HG03469 (cell line): ENCODE data around the gene TNPO1.

Experiments
- ATAC-seq: cut with Tn5 transposase; IDR thresholded peaks from one replicate; pipeline ENCODE4 v1.9.1; 2021; ENCODE audit warnings: mild to moderate bottlenecking, moderate library complexity, moderate number of reproducible peaks; ENCODE audit not compliant: unreplicated experiment

Gene TNPO1

DNA sequence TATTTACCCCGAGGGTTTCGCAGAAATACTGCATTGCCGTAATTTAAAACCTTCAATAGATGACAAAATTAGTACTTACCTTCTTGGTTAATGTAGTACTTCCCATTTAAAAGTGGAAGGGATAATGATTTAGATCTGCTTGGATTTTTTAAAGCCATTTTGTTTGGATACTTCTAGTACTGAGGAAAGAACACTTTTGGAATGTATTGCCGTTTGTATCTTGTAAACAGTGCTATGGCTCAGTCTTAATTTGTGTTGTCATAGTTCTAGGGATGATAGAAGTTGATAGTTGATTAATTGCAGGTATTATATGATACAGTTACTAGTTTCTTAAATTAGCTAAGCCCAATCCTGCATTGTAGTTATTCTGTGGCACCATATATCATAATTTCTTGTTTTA, 33.1 kb downstream of the TNPO1 start:
- ATAC-seq, result no peak

DNA sequence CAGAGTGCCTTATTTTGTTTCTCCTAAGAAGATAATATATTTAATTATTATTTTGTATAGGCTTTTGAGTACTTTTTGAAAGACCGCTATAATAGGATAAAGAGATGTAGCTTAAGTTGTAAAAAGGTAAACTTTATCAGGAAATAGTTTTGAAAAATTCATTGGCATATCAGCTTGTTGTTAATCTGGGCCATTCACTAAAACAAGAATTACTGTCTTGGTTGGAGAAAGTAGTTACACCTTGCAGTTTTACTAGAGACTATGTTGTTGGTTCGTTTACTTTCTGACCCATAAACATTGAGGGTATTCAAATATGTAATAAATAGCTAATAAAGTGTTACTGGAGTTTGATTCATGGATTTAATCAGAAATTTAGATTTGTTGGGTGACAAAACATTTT, 33.7 kb downstream of the TNPO1 start:
- no peak for ATAC-seq

DNA sequence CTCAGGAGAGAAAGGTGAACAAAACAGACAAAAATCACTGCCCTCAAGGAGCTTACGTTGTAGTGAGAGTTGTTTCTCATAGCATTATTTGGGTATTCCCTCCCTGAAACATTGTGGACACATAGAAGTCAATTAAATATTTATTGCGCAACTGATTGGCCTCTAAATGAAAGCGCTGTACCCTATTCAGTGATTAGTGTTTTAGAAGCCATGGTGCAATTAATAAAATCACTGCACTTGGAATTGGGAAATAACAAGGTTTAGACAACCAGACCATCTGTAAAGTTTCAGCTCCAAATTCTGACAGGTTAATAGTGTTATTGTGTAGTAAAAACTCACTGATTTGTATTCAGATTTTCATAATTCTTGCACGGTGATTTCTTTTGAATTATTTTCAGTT, 35.9 kb downstream of the TNPO1 start:
- no peak for ATAC-seq

DNA sequence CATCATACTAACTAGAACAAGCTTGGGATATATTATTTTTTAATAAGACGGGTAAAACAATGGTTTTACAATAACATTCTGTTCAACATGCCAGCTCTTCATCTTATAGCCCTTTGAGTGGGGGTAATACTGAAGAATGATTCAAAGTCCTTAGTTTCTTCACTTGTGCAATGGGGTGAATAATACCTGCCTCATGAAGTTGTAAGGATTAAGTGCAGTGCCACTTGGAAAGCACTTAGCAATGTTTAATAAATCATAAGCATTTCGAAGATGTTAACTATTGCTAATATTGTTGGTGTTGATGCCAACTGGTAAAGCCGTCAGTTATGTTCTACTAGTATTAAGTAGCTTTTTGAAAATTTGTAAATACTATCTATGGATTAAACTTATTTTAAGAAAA, 38.0 kb downstream of the TNPO1 start:
- no peak for ATAC-seq

DNA sequence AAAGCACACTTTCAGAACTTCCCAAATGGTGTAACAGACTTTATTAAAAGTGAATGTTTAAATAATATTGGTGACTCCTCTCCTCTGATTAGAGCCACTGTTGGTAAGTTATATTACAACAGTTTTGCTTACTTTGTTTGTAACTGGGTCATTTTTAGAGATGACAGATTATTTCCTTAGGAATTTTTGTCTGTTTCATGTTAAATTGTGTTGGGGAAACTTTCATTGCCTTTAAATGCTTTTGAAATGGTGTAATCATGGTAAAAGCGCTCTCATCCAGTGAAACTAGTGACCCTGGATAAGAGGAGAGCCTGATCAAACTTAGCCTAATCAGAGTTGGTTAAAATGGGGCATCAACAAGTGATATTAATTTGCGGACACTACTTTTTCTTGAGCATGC, 39.4 kb downstream of the TNPO1 start:
- no peak for ATAC-seq

DNA sequence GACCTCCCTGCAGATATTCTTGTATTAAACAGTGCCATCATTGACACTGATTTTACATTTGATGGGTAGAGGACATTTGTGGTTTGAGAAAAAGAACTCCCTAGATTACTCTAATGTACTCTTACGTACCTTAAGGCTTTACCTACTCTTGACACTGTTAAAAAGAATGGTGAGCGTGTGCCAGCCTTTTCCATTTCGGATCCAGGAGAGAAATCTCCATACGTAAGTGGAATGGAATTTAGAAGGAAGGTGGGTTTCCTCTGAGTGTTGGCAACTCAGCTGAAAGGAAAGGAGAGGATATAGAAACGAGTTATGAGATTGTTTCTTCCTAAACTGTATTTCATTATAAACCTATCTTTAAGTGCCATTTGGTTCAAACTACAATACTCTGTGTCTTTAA, 40.9 kb downstream of the TNPO1 start:
- ATAC-seq, result no peak

DNA sequence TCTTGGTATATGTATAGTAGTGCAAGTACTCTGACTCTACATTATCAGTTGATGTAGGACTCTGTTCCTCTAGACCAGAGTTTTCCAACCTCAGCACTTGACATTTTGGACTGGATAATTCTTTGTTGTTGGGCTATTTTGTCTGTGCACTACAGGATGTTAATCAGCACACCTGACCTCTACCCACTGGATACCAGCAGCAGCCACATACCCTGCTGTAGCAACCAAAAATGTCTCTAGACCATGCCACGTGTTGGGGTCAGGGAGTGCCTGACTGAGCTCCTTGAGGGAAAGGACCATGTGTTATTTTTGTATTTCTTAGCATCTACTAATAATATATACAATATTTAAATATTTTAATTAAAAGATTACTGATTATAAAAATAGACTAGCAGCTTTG, 42.7 kb downstream of the TNPO1 start:
- no peak for ATAC-seq

DNA sequence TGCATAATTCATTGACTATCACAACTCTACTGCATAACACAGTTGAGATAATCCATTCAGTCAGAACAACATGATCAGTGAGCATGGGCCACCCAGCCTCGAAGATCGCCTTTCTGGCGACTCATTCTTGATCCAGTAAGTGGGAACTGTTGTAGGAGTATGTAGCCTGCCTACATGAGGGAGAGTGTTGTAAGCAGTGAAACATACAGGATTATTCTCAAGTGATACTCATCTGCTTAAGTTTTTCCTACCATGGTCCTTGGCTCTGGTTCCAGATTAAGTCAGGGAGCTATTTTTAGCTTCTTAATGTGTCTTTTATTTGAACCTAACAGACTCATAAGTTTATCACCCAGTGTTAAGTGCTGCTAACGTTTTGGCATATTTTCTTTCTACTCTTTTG, 44.0 kb downstream of the TNPO1 start:
- no peak for ATAC-seq

DNA sequence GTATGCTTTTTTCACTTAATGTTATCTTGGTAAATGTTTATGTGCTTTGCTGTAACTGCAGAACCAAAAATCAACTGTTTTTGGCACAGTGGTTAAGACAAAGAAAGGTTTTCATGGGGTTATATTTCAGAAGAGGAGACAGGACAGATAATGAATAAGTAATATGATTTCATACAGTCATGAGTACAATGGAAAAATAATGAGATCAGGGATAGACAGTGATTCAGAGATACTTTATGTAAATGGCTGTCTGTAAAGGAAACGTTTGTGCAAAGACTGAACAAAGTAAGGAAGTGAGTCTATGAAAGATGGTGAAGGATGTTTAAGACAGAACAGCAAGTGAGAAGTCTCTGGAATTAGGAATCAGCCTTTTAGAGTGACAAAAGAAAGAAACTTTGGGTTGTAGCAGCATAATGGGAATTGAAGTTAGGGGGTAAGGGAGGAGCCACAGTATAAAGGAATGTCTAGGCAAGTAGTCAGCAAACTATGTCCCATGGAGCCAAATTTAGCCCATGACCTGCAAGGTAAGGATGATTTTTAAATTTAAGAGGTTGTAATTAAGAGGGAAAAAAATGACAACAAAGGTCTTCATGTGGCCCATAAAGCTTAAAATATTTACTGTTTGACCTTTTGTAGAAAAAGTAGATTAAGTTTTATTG, 55.0 kb downstream of the TNPO1 start:
- no peak for ATAC-seq

DNA sequence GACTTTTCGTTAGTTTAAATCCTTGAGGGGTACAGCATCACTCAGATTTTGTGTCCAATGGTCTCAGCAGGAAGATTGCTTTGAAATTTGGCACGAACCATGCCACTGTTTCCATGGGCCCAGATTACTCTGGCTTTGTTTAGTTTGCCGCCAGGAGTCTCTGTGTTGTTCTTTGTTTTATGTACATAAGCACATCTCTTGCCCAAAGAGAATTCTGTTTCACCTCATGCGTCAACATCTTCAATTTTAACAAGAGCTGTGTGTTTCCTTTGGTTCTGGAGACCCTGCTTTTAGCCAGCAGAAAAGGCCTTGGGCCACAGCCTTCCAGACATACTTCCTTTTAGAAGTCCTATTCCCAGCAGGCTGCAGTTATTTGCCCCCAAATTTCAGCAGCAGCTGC, 62.4 kb downstream of the TNPO1 start:
- no peak for ATAC-seq

DNA sequence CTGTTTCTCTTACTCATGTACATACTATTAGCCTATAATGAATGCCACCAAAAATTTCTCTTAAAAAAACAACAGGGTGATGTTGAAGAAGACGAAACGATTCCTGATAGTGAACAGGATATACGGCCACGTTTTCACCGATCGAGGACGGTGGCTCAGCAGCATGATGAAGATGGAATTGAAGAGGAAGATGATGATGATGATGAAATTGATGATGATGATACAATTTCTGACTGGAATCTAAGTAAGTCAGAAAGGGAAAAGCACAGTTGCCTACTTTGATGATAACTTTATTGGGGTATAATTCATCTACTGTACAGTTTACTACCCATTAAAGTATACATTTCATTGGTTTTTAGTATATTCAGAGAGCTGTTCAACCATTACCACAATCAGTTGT, 66.5 kb downstream of the TNPO1 start:
- ATAC-seq, result no peak

DNA sequence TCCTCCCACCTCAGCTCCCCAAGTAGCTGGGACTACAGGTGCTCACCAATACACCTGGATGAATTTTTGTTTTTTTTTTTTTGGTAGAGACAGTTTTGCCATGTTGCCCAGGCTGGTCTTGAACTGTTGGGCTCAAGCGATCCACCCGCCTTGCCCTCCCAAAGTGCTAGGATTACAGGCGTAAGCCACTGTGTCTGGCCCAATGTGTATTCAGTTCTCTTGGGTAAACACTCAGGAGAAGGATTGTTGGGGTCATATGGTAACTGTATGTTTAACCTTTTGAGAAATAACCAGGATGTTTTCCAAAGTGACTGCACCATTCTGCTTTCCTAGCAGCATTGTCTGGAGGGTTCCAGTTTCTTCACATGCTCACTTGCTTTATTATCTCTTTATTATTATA, 67.4 kb downstream of the TNPO1 start:
- no peak for ATAC-seq

DNA sequence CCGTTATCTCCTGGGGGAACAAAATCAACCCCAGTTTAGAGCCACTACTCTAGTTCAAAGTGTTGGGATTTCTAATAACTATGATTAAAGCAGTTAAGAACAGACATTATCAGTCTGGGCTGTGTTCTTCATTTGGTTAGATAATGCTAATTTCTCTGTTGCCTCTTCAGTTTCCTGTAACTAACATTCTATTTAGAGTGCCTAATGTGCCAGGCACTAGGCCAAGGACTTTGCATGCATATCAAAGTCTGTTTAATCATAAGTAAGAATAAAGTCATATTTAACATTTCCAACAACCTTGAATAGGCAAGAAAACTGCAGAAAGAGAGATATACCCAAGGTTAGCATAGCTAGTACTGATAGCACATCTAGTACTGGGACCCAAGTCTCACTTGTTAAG, 68.4 kb downstream of the TNPO1 start:
- no peak for ATAC-seq

DNA sequence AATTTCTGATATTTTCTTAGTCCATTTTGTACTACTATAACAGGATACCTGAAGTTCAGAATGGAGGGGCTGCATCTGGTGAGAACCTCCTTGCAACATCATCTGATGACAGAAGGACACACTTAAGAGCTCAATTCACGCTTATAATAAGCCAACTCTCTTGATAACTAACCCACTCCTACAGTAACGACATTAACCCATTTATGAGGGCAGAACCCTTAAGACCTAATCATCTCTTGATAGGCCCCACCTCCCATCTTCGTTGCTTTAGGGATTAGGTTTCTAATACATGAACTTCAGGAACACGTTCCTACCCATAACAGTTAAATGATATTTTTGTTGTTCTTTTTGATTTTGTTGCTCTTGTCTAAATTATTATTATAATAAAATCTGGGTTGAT, 69.4 kb downstream of the TNPO1 start:
- no peak for ATAC-seq

DNA sequence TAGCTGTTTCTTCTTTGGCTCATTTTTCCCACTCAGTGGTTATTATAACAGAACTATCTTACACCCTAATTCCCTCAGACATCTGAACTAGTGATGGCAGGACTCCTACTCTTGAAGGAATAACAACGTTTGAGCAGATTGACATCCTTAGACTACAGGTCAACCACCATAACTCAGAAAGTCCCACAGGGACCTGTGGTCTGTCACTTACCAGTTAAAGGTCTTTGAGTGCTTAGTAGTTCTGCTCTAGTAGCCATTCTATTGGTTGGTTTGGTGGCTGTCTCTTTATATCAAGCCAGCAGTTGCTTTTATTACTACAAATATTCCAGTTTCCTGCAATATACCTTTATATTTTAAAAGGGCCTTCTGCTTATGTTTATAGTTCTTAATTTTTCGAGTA, 72.1 kb downstream of the TNPO1 start:
- no peak for ATAC-seq

DNA sequence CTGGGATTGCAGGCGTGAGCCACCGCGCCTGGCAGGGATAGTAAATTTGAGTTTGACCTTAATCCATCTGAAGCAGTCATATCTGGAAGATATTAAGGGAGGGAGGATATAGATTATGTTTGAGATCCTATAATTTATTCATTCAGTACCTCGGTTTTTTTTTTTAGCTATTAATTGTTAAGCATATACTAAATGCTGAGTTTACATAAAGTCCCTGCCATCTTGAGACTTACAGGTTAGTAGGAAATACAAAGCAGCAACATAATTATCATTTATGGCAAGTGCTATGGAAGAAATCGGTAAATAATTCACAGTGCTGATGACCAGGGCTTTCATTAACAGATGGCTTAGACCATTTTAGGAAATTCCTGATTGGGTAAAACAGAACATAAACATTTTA, 72.9 kb downstream of the TNPO1 start:
- ATAC-seq, result no peak

DNA sequence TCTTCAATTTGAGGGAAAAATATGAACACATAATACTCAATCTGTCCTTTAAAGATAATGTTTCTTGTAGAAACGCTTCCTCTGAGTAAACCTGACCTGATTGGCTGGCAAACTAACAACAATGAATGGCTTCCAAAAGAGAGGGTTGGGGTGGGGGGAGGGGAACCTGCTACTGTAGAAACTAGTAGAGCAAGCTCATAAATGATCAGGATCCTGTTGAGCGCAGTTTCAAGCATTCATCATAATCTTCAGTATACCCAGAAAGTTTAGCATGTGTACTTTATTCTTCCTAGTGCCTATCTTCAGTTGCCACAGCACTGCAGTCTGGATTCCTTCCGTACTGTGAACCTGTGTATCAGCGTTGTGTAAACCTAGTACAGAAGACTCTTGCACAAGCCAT, 76.4 kb downstream of the TNPO1 start:
- ATAC-seq, result no peak

DNA sequence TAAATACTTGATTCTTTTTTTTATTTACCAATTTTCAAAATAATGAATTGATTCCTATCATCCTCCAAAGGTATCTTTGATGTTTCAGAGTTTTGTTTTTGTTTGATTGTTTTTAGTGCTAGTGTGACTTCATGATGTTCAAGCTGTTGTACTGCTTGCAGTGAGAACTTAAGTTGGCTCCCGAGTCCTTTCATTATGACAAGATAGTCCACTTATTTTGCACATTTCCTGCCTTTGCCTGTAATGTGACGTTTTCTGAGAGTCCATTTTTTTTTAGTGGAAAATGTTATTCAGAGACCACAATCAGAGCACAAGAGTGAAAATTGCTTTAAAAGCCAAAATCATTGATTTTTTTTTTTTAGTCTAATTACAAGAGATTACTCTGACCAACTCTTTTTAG, 79.3 kb downstream of the TNPO1 start:
- ATAC-seq, result no peak

DNA sequence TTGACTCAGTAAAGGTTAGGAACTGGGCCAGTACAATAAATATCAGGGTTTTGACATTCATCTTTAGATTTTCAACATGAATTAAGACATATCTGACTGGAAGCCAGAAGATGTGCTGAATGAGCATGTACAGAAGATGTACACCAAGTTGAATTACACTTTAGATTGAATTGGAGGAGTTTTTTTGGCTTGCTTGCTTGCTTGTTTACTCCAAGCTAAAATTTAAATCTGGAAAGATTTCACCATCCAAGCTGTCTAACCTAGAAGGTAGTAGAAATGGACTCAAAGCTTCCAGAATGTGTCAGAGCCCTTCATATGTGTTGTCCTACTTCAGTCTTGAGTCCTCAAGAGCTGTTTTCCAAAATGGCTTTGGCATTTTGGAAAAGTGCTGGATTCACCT, 90.3 kb downstream of the TNPO1 start:
- ATAC-seq, result no peak

DNA sequence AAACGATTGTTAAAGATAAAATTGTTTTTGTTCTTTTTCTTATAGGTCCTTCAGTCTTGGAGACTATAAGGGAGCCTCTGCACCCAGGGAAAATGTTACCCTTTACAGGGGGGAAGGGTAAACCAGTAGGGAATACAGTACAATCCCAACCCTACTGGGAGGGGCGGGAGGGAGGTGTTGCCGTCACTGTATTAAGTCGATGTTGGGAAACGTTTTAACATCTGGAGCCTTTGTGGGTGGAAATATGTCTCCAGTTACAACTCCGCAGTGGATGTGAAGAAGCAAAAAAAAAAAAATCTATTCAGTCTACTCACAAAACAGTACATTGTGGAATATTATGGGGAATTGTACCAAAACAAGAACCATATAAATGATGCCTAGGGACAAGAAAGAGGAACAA, 92.2 kb downstream of the TNPO1 start:
- no peak for ATAC-seq

DNA sequence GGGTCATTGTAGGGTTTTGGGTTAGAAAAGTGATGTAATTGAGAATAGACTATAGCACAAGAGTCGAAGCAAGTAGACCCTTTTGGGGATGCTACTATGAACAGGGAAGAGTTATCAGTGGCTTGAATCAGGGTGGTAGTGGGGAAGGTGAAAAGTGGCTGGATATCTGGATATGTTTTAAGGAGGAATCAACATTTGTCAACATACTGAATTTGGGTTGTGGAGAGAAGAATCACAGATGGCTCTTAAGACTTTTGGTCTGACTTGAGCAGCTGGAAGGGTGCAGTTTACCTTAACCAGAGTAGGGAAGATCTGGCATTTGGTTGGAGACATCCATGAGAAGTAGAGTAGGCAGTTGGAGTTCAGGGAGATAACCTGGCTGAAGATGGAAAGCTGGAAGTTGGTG, 100.9 kb downstream of the TNPO1 start:
- no peak for ATAC-seq

DNA sequence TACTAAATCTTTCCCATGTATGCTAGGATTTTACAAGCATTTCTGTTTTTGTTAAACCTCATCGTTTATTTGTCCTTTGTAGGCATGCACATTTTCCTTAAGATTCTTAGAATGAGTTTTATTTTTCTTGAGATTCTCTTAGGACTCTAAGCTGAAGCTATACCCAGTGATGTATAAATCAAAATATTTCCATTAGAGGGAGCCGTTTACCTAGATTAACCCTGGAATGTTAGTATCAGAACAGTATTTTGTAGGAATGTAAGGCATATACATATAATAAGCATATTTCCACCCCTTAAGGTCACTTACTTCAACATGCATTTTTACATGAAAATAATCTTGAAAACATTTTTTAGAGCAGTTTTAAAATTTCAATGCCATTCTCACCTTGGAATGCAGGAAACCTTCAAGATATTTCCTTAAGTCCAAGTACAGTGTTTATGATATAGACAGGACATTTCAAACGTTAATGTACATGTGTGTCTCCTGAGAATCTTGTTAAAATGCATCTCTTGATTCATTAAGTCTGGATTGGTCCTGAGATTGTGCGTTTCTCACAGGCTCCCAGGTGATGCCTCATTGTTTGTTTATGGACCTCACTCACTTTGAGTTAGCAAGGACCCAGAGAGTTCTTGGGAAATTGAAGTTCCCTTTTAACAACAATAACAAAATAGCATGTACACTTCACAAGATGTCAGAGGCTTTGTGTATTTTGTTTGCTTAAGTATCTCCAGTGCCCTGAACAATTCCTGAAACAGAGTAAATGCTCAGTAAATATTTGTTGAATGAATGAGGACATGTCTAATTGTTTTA, 104.4 kb downstream of the TNPO1 start:
- ATAC-seq, result no peak

DNA sequence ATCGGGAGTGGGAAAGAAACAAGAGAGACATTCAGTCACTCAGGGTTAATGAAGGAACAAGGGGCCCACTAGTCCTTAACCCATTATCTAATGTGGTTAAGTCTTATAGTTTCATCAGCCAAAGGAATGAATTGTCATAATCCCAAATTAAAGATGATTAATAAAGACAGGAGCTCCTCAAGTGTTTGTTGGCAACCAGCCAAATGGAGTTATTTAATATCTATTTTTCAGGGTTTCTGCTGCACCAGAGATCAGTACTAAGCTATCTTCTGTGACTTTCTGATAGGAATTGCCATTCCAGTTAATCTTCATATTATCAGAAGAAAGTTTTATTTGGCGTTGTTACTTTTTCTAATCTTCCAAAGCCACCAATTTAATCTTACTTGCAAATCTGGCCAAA, 105.4 kb downstream of the TNPO1 start:
- ATAC-seq, result no peak
